ENCODE measurements around the gene TMEM151B.

TMEM151B gene

DNA sequence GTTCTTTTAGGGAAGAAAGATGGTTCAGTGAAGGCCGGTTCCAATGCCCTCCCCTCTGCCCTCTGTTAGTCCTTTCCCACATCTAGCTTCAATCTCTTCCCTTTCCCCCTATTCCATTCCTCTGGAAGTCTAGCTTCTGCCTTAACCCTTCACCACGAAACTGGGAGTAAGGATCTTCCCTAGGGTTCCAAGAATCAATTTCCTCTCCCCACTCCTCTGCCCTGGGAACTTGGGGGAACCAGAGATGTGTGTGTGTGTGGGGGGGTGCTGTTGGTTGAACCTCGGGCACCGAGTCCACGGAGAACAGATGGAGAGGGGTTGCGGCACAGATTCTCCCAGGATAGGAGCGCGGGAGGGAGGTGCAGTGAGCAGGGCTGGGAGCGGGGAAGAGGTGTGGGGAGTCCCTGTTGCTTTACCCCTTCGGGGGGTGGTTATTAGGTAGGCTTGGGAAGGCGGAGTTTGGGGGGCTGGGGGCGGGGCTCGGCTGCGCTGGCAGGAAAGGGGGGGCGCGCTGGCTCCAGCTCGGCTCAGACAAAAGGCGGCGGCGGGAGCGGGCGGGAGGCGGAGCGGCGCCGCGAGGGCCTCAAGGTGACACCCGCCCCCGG is at the start of gene TMEM151B:
Gene TMEM151B (plus strand): TSS at position 530 of the 605 bp plus-strand sequence. CDS start 293 bp downstream, outside the sequence.
- peaks cover 4% of the 10 kb centered on the region for H3K79me2 ChIP-seq (ENCODE audit: low read length)
- TF ChIP-seq, protein P1, sequence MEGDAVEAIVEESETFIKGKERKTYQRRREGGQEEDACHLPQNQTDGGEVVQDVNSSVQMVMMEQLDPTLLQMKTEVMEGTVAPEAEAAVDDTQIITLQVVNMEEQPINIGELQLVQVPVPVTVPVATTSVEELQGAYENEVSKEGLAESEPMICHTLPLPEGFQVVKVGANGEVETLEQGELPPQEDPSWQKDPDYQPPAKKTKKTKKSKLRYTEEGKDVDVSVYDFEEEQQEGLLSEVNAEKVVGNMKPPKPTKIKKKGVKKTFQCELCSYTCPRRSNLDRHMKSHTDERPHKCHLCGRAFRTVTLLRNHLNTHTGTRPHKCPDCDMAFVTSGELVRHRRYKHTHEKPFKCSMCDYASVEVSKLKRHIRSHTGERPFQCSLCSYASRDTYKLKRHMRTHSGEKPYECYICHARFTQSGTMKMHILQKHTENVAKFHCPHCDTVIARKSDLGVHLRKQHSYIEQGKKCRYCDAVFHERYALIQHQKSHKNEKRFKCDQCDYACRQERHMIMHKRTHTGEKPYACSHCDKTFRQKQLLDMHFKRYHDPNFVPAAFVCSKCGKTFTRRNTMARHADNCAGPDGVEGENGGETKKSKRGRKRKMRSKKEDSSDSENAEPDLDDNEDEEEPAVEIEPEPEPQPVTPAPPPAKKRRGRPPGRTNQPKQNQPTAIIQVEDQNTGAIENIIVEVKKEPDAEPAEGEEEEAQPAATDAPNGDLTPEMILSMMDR (IDR thresholded peaks at IDR 0.05; ENCODE audit: low read depth, low read length), result no peak
- no peak for TF ChIP-seq EZH2phosphoT487 (IDR thresholded peaks at IDR 0.05; ENCODE audit: low read depth)
- 0 out of 2 replicates have a peak within 1 kb of the TSS, but pooled peaks have one; percentile 8 for H3K9ac ChIP-seq (ENCODE audit: low read length)
- peak within 1 kb of the TSS; percentile 70 for H3K4me2 ChIP-seq (ENCODE audit: low read length)
- peaks cover 1% of the 10 kb centered on the region for H3K36me3 ChIP-seq (replicated peaks; ENCODE audit: low read depth, low read length)
- H3K4me1 ChIP-seq (ENCODE audit: low read length), result peaks cover 50% of the 10 kb centered on the region
- peak within 1 kb of the TSS; percentile 72 for H3K4me3 ChIP-seq (ENCODE audit: low read length)
- no peaks in the 10 kb centered on the region for H3K9me3 ChIP-seq (ENCODE audit: insufficient read depth, low read length)
- H3K27me3 ChIP-seq (ENCODE audit: low read depth, low read length), result peaks cover 7% of the 10 kb centered on the region
- no peak within 1 kb of the TSS for H2AFZ ChIP-seq (ENCODE audit: low read depth, low read length)
- H4K20me1 ChIP-seq (ENCODE audit: insufficient read depth, low read length), result no peaks in the 10 kb centered on the region
- H3K27ac ChIP-seq (ENCODE audit: low read length), result no peak within 1 kb of the TSS

DNA sequence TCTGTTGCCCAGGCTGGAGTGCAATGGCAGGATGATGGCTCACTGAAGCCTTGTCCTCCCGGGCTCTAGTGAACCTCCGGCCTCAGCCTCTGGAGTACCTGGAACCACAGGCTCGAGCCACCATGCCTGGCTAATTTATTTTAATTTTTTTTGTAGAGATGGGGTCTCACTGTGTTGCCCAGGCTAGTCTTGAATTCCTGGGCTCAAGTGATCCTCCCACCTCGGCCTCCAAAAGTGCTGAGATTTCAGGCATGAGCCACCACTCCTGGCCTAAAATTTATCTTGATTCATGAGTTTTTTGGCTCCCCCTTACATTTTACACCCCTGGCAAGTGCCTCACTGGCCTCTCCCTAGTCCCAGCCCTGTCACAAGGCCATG is 49.3 kb upstream of the TMEM151B start:
- H3K9me3 ChIP-seq (ENCODE audit: insufficient read depth, low read length), result no peaks in the 10 kb centered on the region
- TF ChIP-seq EZH2phosphoT487 (IDR thresholded peaks at IDR 0.05; ENCODE audit: low read depth), result no peak
- TF ChIP-seq, protein P1 (IDR thresholded peaks at IDR 0.05; ENCODE audit: low read depth, low read length), result no peak
- H3K79me2 ChIP-seq (ENCODE audit: low read length), result peaks cover 28% of the 10 kb centered on the region
- H4K20me1 ChIP-seq (ENCODE audit: insufficient read depth, low read length), result peaks cover 14% of the 10 kb centered on the region
- H3K4me3 ChIP-seq (ENCODE audit: low read length), result no peak overlapping the region
- H2AFZ ChIP-seq (ENCODE audit: low read depth, low read length), result no peak overlapping the region
- peak overlapping the region; percentile 11; the same call in 1 of the 2 replicates for H3K9ac ChIP-seq (ENCODE audit: low read length)
- no peaks in the 10 kb centered on the region for H3K27me3 ChIP-seq (ENCODE audit: low read depth, low read length)
- H3K4me2 ChIP-seq (ENCODE audit: low read length), result peak overlapping the region; percentile 45; the same call in 1 of the 2 replicates
- H3K4me1 ChIP-seq (ENCODE audit: low read length), result peaks cover 62% of the 10 kb centered on the region
- H3K27ac ChIP-seq (ENCODE audit: low read length), result peak overlapping the region; percentile 47
- H3K36me3 ChIP-seq (replicated peaks; ENCODE audit: low read depth, low read length), result peaks cover under 1% of the 10 kb centered on the region

DNA sequence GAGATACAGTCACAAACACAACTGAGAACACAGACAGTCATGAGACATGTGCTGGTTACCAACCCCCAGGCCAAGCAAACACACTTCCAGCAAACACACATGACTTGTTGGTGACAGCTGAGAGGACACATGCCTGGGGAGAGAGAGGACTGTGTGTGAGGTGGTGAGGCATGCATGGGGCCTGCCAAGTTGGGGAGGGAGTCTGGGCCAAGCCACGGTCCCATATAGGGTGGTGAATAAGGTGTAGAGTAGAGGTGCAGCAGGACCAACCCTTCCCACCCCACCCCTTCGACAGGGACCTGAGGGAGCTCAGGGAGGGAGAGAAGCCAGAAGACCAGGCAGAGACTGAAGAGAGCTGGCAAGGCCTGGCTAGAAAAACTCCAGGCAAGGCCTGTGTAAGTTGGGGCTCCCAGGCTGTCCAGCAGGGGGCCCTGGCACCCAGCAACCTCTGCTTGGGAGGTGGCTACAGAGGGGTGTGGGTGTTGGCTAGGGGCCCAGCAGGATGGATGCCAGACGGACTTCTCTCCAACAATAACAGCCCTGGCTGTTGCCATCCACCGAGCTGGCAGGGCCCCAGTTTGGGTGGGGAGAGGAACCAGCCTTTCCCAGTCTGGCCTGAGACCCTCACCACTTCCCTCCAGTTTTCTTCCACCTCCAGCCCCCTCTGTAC is 48.8 kb upstream of the TMEM151B start:
- Histone ChIP-seq H3K4me3 (ENCODE audit: low read length) (no peak overlapping the region), H3K9ac (ENCODE audit: low read length) (peak overlapping the region; percentile 11; the same call in 1 of the 2 replicates), H3K79me2 (ENCODE audit: low read length) (peaks cover 33% of the 10 kb centered on the region), H3K27ac (ENCODE audit: low read length) (peak overlapping the region; percentile 47), H3K36me3 (replicated peaks; ENCODE audit: low read depth, low read length) (peaks cover 4% of the 10 kb centered on the region), H3K9me3 (ENCODE audit: insufficient read depth, low read length) (no peaks in the 10 kb centered on the region), H3K27me3 (ENCODE audit: low read depth, low read length) (no peaks in the 10 kb centered on the region), H4K20me1 (ENCODE audit: insufficient read depth, low read length) (peaks cover 20% of the 10 kb centered on the region), H2AFZ (ENCODE audit: low read depth, low read length) (no peak overlapping the region), H3K4me1 (ENCODE audit: low read length) (peaks cover 67% of the 10 kb centered on the region), H3K4me2 (ENCODE audit: low read length) (peak overlapping the region; percentile 45)
- TF ChIP-seq EZH2phosphoT487 (IDR thresholded peaks at IDR 0.05; ENCODE audit: low read depth), result no peak
- TF ChIP-seq, protein P1 (IDR thresholded peaks at IDR 0.05; ENCODE audit: low read depth, low read length), result peak; percentile 79

DNA sequence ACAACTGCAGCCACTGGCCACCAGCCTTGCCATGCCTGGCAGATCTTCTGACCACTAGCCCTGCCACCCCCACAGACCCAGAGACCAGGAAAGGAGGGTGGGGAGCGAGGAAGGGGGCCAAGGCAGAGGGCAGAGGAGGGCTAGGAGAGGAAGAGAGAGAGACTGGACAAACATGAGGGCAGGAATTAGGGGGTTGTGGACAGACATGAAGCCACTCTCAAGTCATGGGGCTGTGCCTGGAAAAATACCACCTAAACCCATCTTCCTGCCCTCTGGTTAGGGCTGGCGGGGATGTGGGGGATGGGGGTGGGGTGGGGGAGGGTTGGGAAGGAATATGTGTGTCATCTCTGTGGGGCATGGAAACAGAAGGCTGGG is 48.3 kb upstream of the TMEM151B start:
- Histone ChIP-seq H3K4me2 (ENCODE audit: low read length) (peak overlapping the region; percentile 45), H4K20me1 (ENCODE audit: insufficient read depth, low read length) (peaks cover 25% of the 10 kb centered on the region)

More for the DNA sequence above, 48.3 kb upstream of the TMEM151B start:
- Histone ChIP-seq H3K4me1 (ENCODE audit: low read length) (peaks cover 65% of the 10 kb centered on the region), H3K9ac (ENCODE audit: low read length) (peak overlapping the region; percentile 11; the same call in 1 of the 2 replicates), H3K36me3 (replicated peaks; ENCODE audit: low read depth, low read length) (peaks cover 9% of the 10 kb centered on the region), H2AFZ (ENCODE audit: low read depth, low read length) (no peak overlapping the region), H3K4me3 (ENCODE audit: low read length) (no peak overlapping the region), H3K9me3 (ENCODE audit: insufficient read depth, low read length) (no peaks in the 10 kb centered on the region), H3K27me3 (ENCODE audit: low read depth, low read length) (no peaks in the 10 kb centered on the region), H3K79me2 (ENCODE audit: low read length) (peaks cover 39% of the 10 kb centered on the region), H3K27ac (ENCODE audit: low read length) (peak overlapping the region; percentile 47; the same call in 1 of the 2 replicates)
- no peak for TF ChIP-seq EZH2phosphoT487 (IDR thresholded peaks at IDR 0.05; ENCODE audit: low read depth)
- TF ChIP-seq, protein P1 (IDR thresholded peaks at IDR 0.05; ENCODE audit: low read depth, low read length), result no peak

Measured in OCI-LY3 (cell line).